Hepatic stellate cell (primary cell): ENCODE results near the gene SYNRG.

Experiments used
- DNase-seq: peaks from one replicate; pipeline ENCODE4 v3.0.0; 2011; ENCODE audit warnings: low spot score

The SYNRG gene

GRCh38 chr17:37605813-37606505 is 3.3 kb downstream of the SYNRG start:
- no peak for DNase-seq

DNA sequence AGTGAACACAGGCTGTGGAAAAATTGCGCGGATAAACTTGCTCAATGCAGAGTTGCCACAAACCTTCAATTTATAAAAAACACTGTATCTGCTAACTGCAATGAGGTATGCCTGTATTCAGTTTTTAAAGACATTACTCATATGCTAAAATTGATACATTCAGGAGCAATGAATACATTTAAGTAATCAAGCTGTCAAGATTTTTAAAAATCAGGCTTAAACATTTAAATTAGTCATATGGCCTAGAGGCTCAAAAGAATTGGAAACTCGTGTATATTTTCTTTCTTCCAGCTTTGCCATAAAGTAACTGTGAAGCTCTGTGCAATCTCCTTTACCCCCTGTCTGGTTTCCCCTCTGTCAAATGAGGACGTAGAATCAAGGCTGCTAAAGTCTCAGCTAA is 4.1 kb downstream of the SYNRG start:
- no peak for DNase-seq

- DNase-seq, result no peak
These were observed 4.7 kb downstream of the SYNRG start for GRCh38 chr17:37604556-37604955.

GRCh38 chr17:37598145-37598544 is 11.1 kb downstream of the SYNRG start:
- DNase-seq, result no peak

DNA sequence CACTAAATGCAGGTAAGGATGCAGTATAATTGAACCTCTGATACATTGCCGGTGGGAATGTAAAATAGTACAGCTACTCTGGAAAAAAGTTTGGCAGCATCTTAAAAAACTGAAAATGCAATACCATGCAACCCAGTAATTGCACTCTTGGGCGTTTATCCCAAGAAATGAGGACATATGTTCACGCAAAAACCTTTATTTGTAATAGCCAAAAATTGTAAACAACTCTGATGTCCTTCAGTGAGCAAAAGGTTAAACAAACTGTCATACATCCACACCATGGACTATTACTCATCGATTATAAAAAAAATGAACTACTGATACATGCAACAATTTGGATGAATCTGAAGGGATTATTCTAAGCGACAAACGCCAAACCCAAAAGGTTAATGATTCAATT is 16.9 kb downstream of the SYNRG start:
- DNase-seq, result no peak

DNA sequence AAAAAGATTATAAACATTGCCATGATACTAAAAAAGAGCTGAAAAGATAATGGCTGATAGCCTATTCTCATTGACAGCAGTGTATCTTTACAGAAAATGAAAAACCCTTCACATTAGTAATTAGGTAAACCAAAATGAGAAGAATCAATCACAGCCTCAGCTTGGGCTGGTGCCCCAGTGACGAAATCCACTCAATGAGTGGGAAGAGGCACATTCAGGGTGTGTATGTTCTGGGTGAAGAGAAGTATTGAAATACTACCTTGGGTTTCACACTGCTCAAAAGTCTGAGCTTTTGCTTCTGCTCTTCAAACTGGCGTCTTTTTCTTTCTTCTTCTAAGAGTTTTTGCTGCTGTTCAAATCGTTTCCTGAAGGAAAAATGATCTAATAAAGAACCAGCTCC is 24.2 kb downstream of the SYNRG start:
- DNase-seq, result no peak

DNA sequence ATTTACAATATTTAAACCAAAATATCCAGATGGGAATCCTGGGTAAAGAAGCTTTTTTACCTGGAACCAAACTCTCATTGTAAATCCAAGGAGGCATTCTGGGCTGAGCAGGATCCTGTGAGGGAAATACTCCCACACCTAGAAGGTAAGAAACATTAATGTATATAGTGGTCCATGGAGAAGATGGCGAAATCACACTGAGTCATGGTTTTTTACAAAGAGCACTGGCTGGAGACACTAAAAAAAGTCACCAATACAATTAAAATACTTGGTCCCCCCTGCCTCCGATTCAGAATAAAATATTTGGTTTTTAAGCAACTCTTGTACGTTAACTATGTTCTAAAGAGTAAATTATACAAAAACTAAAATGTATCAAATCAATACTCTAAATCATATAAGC is 32.9 kb downstream of the SYNRG start:
- no peak for DNase-seq

- DNase-seq, result no peak
These were observed 34.8 kb downstream of the SYNRG start for GRCh38 chr17:37574427-37574826.

DNA sequence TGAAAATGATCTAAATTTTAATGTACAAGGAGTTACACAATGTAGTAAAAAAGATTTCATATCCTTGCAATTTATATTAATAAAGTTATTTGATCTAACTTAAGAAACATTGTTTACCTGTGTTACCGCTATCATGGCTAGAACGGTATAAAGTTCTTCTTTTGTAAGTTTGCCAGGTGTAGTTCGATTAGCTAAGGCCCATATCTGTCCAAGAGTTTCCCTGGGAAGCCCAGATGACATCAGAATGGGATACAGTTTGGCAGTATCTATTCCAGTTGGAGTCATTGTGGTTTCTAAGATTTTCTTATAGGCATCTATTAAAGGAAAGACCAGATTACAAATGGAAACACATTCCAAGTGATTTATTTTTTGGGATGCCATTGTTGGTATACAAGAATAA is 37.5 kb downstream of the SYNRG start:
- no peak for DNase-seq

GRCh38 chr17:37570527-37571093 is 38.6 kb downstream of the SYNRG start:
- DNase-seq, result peak; percentile 55

GRCh38 chr17:37568350-37569053 is 40.7 kb downstream of the SYNRG start:
- no peak for DNase-seq

DNA sequence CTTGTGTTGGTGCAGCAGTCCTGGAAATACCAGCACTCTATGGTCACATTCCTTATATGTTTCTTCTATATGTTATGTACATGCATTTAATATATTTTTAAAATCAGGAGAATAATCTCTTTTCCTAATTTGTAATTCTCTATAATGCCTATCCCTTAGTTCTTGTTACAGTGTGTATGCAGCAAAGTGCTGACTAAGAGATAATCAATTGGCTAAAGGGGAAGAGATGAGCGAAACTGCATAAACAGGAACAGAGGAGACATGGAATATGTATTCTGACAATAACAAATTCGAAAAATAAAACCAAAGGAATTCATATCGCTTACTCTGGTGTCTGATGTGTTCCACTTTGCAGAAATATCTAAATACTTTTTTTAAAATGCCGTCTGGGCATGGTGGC is 41.7 kb downstream of the SYNRG start:
- no peak for DNase-seq

GRCh38 chr17:37567137-37567536 is 42.1 kb downstream of the SYNRG start:
- no peak for DNase-seq

DNA sequence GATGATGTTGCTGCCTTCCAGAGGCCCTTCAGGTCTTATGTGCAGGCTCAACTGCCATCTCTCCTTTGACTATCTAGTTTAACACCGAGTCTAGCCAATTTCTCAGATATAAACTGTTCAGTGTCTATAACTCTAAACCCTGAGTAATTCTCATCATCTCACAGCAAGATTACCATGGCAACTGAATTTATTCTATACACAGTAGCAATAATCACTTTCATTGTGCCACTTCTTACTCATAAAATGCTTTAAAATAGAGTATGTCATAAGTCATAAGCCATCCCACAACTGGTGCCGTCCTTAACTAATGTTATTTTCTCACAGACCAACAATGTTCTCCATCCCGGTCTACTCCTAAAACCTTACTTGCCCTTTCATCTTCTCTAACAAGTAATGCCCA is 45.0 kb downstream of the SYNRG start:
- DNase-seq, result no peak

DNA sequence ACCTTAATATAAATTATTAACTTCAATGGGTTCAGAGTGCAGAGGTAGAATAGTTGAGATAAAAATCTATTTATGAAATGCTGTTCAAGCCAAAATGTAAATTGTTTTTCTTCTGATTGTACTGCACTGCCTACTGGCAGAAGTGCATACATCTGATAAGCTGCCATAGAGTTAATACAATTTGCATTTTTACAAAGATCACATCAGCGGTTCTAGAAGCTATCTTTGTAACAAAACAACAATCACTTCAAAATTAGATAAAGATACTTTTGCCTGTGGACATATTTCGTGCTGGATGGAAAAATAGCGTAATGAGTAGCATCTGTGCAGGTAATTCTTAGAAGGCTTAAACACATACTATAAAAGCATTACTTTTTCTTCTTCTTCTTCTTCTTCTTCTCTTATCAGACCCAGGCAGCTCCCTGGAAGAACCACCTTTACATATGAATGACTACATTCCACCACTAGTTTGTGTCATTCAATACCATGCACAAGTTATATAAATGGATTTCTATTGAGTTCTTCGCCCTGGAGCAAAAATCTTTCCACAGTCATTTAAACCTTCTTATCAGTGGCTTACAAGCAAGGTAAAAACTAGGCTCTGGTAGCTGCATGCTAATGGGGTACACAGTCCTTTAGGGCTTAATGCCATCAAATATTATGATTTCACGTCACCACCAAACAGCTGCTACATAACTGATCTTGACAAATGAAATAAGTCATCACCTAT is 47.0 kb downstream of the SYNRG start:
- DNase-seq, result no peak

- no peak for DNase-seq
These were observed 50.9 kb downstream of the SYNRG start for GRCh38 chr17:37558299-37558698.

- no peak for DNase-seq
These were observed 51.7 kb downstream of the SYNRG start for GRCh38 chr17:37557482-37557881.

DNA sequence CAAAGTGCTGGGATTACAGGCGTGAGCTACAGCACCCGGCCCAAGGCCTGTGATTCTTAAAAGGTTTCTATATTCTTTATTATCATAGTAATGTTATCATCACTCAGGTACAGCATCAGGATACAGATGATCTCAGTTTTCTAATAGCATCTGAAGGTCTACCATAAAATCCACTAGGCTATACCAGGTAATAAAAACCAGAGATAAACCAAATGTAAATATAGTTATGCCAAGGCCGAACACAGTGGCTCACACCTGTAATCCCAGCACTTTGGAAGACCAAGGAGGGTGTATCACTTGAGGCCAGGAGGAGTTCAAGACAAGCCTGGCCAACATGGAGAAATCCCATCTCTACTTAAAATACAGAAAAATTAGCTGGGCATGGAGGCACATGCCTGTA is 53.8 kb downstream of the SYNRG start:
- DNase-seq, result no peak

GRCh38 chr17:37553401-37553966 is 55.7 kb downstream of the SYNRG start:
- no peak for DNase-seq

DNA sequence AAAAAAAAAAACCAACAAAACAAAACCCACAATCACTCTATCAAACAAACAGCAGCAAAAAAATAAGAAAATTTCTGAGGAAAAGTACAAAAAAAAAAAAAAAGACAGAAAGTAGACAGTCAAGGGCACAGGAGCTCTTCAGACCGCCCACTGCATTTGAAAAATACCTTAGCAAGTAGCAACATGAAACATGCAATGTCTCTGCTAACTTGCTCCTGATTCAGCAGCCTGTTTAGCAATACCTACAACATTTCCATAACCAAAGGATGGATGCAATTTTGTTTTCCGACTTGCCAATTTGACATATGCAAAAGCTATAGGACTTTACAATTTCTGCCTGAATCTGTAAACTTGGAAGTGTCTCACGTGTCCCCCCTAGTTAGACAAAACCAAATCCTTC is 57.4 kb downstream of the SYNRG start:
- DNase-seq, result no peak

DNA sequence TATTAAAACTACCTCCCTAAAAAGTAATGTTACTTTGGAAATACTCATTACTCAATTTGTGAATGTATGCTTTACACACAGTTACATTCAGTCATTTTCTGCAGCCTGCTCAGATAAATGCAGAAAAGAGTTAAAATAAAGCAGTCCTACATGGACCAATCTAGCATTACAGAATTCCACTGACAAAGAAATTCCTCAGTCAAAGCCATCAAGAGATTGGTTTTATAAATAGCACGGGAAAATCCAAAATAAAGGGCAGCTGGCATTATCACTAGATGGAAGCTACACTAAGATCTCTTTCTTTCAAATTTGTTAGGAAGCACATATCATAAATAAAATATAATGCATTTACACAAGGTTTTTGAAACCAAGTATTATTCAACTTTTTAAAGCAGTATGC is 61.2 kb downstream of the SYNRG start:
- no peak for DNase-seq

DNA sequence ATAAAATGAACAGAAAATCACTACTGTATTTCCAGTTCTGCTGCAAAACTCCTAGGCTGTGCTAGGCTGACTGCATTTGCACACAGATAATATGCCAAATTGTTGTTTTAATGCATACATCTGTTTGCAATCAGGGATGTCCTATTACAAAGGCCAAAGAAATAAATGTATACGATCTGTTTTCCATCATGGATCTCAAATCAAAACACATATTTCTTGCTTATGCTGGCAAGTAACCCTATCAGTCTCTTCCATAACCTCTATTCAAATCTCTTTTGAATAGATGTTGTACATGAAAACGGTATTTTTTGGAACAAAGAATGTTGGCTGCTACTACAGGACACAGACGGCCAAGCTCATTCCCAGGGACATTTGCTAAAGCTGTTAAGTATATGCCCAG is 62.9 kb downstream of the SYNRG start:
- DNase-seq, result no peak

- no peak for DNase-seq
These were observed 63.7 kb downstream of the SYNRG start for GRCh38 chr17:37545486-37545885.
